ENCODE results near the gene CDH23.

DNA sequence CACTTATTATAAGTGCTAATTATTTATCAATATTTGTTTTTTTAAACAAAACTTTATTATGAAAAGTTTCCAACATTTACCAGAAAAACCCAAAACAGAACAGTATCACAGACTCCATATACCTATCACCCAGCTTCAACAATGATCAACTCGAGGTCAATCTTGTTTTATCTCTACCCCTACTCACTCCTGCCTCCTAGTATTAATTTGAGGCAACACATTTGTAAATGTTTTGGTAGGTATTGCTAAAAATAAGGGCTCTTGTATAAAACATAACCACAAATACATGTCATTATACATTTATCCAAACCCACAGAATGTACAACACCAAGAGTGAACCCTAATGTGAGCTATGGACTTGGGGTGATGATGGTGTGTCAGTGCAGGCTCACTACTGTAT lies 15.9 kb upstream of the CDH23 start:
- TF ChIP-seq POLR2A (IDR thresholded peaks at IDR 0.05) = no peak
- TF ChIP-seq CTCF (IDR thresholded peaks at IDR 0.05 in 8 of 11, conservative IDR thresholded peaks at IDR 0.05 in 3 of 11) = no peak
